Ovary (tissue), 9 donors: ENCODE data around the gene HOXA2. TPM values are rescaled to one million over a fixed set of nuclear protein-coding genes. Genes with fewer than 3 reads are reported as not detected.

Experiments
- DNase-seq, 5 donors: peaks; one replicate each; pipeline ENCODE4 v3.0.0-alpha.2; 2019 to 2020
- H3K27ac ChIP-seq, 2 donors: fragments of 200-600 bp; one replicate each; pipeline versions ENCODE4 v1.5.1 to v1.8.0; 2019 to 2022
- H3K27me3 ChIP-seq: fragments of 200-600 bp; one replicate; pipeline ENCODE4 v1.8.0; 2022
- H3K36me3 ChIP-seq: fragments of 200-600 bp; sonication (generic); one replicate; pipeline ENCODE4 v1.5.1; 2019
- H3K4me1 ChIP-seq: one replicate; pipeline ENCODE4 v1.8.1; 2013; ENCODE audit warnings: mild to moderate bottlenecking, moderate library complexity; ENCODE audit not compliant: insufficient read depth
- H3K4me3 ChIP-seq: fragments of 200-600 bp; sonication (generic); one replicate; pipeline ENCODE4 v1.5.1; 2017
- H3K9me3 ChIP-seq, 2 donors: fragments of 200-600 bp in 1 of 2; sonication (generic) in 1 of 2; one replicate each; pipeline versions ENCODE4 v1.5.1 to v1.8.1; 2013 to 2019; ENCODE audit warnings: mild to moderate bottlenecking in 1 of 2, moderate library complexity in 1 of 2
- EP300 ChIP-seq: sonication (generic); formaldehyde crosslinking; IDR thresholded peaks from one replicate; pipeline ENCODE4 v1.6.1; 2017; ENCODE audit warnings: antibody characterized with exemption
- POLR2A ChIP-seq: fragments of 450-650 bp; IDR thresholded peaks from one replicate; pipeline ENCODE4 v1.6.1; 2017; ENCODE audit warnings: antibody characterized with exemption, mild to moderate bottlenecking, moderate library complexity
- WGBS, 3 donors: extraction: QIAGEN DNeasy Blood & Tissue Kit in 1 of 3; methylation state at CpG; one replicate each; pipeline versions ENCODE4 v1.1.5 to v1.1.7; 2013 to 2017; 5-methylcytosine and 5-hydroxymethylcytosine counted together
- intact Hi-C, 4 donors: fragments of 100-400 bp; cut with DNase I; formaldehyde crosslinking; loops; one replicate each; pipeline versions ENCODE4 v1.11.0 to v1.15.1; 2022 to 2023
- polyA plus RNA-seq, 2 donors: library from polyadenylated mRNA; stranded (reverse); fragments of 200-250 nt in 1 of 2; fragments of 350-450 nt in 1 of 2; fragmentation: Illumina TruSeq in 1 of 2; extraction: RNeasy Lipid Tissue Mini Kit (QIAGEN cat#74804) in 1 of 2; gene quantifications; one replicate each; pipeline ENCODE4 v1.2.3, GENCODE V29; 2013 to 2014
- total RNA-seq, 7 donors: library from RNA; depleted of rRNA in 2 of 7; stranded (reverse); fragments of >200 nt in 2 of 7; fragmentation: NEBNext Ultra II Directional in 3 of 7; extraction: Animal tissue kit (Norgen Biotek cat#: 25700) in 3 of 7; gene quantifications; one replicate each; pipeline versions ENCODE4 v1.1.0 to v1.2.4, GENCODE V29; 2016 to 2023
- TF ChIP-seq, protein P1 (sequence below), 3 donors: fragments of 450-650 bp in 2 of 3; fragments of 200-600 bp in 1 of 3; IDR thresholded peaks; one replicate each; pipeline versions ENCODE4 v1.5.1 to v1.8.0; 2016 to 2022; ENCODE audit warnings: antibody characterized with exemption in 3 of 3, mild to moderate bottlenecking in 1 of 3
- donor health status: DM: no; HTN: no; CAD: no; lungs with moderate emphysema.
- donor health status: DM: no; HTN: no; CAD: no.
- donor health status: Bipolar disorder and iron deficiency.
- donor health status: DM: yes; HTN: yes; CAD: no.
- donor health status: DM: no; HTN: no; CAD: no.
- donor health status: DM: yes; HTN: yes; CAD: no.

Gene HOXA2
- total and polyA plus RNA-seq, 9 donors = 0.36 to 9.0 (median 1.1) TPM; not detected in 2

DNA sequence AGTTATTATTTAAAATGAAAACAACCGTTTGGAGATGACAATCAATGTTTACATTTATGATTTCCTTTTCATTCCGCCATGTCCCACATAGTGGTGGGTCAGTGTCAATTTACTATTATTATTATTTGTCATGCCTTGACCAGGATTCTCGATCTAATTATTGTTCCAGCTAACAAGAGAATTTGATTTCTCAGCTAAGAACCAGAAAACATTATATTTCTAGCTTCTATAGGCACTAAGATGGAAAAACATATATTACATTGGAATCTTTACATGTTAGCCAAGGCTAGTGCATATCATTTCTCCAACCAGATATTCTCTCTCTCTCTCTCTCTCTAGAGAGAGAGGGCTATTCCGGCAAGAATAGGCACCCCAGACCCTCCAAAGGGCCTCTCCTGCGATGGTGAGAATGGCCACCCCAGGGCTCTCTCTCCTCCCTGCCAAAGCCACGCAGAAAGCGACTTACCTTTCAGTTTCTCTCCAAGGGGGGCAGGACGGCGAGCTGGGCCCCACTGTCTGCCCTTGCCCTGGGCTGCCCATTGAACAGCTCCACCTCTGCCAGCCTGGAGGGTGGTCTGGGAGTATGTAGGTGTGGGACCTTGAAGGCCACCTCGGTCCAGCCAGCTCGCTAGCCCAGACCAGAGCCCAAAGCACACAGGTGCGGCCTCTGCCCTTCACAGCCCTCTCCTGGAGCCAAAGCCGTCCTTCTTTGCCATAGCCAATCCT lies 47.5 kb upstream of the HOXA2 start:
- no peak overlapping the region for H3K27ac ChIP-seq
- no peaks in the 10 kb centered on the region for H3K36me3 ChIP-seq
- intact Hi-C loops = loop anchor here in 1 of 4 donors (10.0 kb wide), 2 partner anchors 945 to 1255 kb away; partner anchors contain the start of genes CBX3 and HNRNPA2B1
- peaks cover 0 to 10% of the 10 kb centered on the region in 2 donors for H3K9me3 ChIP-seq
- H3K4me3 ChIP-seq = peak overlapping the region; percentile 74
- peaks cover 4% of the 10 kb centered on the region for H3K4me1 ChIP-seq
- TF ChIP-seq, protein P1, sequence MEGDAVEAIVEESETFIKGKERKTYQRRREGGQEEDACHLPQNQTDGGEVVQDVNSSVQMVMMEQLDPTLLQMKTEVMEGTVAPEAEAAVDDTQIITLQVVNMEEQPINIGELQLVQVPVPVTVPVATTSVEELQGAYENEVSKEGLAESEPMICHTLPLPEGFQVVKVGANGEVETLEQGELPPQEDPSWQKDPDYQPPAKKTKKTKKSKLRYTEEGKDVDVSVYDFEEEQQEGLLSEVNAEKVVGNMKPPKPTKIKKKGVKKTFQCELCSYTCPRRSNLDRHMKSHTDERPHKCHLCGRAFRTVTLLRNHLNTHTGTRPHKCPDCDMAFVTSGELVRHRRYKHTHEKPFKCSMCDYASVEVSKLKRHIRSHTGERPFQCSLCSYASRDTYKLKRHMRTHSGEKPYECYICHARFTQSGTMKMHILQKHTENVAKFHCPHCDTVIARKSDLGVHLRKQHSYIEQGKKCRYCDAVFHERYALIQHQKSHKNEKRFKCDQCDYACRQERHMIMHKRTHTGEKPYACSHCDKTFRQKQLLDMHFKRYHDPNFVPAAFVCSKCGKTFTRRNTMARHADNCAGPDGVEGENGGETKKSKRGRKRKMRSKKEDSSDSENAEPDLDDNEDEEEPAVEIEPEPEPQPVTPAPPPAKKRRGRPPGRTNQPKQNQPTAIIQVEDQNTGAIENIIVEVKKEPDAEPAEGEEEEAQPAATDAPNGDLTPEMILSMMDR (IDR thresholded peaks at IDR 0.05) = no peak
- TF ChIP-seq POLR2A (no peak), EP300 (no peak)
- peak in 2 of 5 donors; percentile 11 to 30 for DNase-seq
- 62 to 69% (median 68%) methylated on average over 13 of the region's 13 CpGs for WGBS, 3 donors
- no peaks in the 10 kb centered on the region for H3K27me3 ChIP-seq

DNA sequence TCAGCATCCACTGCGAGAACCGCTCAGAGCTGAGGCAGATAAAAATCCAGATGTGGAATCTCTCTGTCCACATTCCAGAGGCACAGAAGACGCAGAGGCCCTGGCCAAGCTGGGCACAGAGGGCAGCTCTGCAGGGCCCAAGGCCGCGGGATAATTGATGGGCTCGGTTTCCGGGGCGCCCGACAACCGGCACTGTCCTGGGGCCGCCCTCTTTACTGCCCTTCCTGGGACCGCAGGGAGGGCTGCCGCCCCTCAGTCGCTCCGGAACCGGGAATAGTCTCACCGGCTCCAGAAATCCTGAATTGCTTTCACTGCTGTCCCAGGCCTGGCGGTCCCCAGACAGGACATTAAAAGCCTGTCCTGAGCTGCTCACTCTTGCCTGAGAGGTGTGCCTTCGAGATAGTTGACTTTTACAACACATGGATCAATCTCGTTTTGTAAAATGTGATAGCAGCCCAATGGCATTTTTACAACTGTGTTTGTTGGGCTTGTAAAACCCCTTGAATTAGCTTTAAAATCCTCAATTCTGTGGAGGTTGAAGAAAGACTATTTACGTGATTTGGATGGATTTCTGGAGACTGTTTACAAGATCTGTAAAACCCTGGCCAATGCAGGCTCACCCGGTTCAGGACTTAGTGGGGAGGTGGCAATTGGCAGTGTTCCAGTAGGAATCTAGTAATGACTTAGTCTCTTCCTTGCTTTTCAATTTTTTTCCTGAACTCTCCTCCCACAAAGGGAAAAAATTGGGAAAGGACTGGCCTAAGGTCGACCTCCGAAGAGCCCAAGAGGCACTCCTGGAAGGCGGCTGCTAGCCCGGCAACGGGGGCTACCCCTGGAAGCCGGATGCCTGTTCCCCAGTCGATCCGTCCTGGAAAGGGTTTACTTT lies 46.5 kb upstream of the HOXA2 start:
- peak overlapping the region; percentile 74 for H3K4me3 ChIP-seq
- TF ChIP-seq, protein P1 (IDR thresholded peaks at IDR 0.05) = no peak
- no peak for TF ChIP-seq EP300
- TF ChIP-seq POLR2A = no peak
- peak in 2 of 5 donors; percentile 5 to 17 for DNase-seq
- peaks cover 0 to 10% of the 10 kb centered on the region in 2 donors for H3K9me3 ChIP-seq
- peaks cover 4% of the 10 kb centered on the region for H3K4me1 ChIP-seq
- H3K36me3 ChIP-seq = no peaks in the 10 kb centered on the region
- no peaks in the 10 kb centered on the region for H3K27me3 ChIP-seq
- H3K27ac ChIP-seq = no peak overlapping the region
- WGBS, 3 donors = 56 to 61% (median 60%) methylated on average over 30 of the region's 30 CpGs
- intact Hi-C loops = no loop called here

DNA sequence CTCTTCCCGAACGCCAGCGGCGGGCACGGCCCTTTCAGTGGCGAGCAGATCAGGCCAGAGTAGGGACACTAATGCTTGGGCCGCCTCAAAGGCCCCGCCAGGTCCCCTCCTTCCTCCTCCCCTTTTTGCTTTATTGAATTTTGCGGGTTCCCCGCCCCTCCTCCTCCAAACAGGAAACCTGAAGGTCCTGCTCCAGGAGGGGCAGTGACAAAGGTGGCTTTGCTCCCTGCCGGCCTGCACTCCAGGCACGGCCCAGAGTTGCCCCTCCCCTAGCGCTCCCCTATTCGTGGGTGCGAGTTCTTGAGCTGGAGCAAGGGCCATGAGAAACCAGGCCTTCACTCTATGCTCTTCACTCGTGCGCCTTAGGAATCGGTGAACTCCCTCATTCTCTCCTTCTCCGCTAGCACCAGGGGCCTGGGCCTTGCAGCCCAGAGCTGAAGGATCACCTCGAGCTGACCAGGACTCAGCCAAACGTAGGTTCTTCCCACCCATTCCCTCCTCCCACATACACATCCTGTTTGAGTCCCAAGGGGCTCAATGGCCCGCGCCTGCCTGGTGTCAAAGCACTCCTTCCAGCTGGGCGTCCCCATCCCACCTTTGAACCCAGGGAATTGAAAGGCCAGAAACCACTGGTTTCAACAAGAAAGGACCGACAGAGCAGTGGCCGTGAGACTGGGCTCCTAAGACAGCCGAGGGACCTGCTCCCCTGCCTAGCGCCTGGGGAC lies 45.7 kb upstream of the HOXA2 start:
- H3K9me3 ChIP-seq = peaks cover 0 to 10% of the 10 kb centered on the region in 2 donors
- peak overlapping the region; percentile 74 for H3K4me3 ChIP-seq
- H3K36me3 ChIP-seq = no peaks in the 10 kb centered on the region
- TF ChIP-seq POLR2A = no peak
- TF ChIP-seq, protein P1 (IDR thresholded peaks at IDR 0.05) = no peak
- TF ChIP-seq EP300 = no peak
- intact Hi-C loops = no loop called here
- H3K4me1 ChIP-seq = peaks cover 5% of the 10 kb centered on the region
- 27 to 41% (median 33%) methylated on average over 25 to 28 of the region's 28 CpGs for WGBS, 3 donors
- H3K27me3 ChIP-seq = no peaks in the 10 kb centered on the region
- DNase-seq = peak in 2 of 5 donors; percentile 7 to 27
- H3K27ac ChIP-seq = no peak overlapping the region
